Esophagus muscularis mucosa (tissue), 4 donors: ENCODE data around the gene SMIM35.

Experiments
- CTCF ChIP-seq, 3 experiments: fragments of 200-600 bp in 2 of 3; fragments of 450-650 bp in 1 of 3; sonication (generic) in 2 of 3; IDR thresholded peaks; one replicate each; pipeline ENCODE4 v1.5.1; 2017 to 2019; ENCODE audit warnings: antibody characterized with exemption in 3 of 3, mild to moderate bottlenecking in 2 of 3, moderate library complexity in 1 of 3
- EP300 ChIP-seq: sonication (generic); formaldehyde crosslinking; IDR thresholded peaks from one replicate; pipeline ENCODE4 v1.6.1; 2017; ENCODE audit warnings: antibody characterized with exemption
- POLR2A ChIP-seq: fragments of 450-650 bp; IDR thresholded peaks from one replicate; pipeline ENCODE4 v1.6.1; 2017; ENCODE audit warnings: antibody characterized with exemption, moderate library complexity, mild to moderate bottlenecking, low read depth
- POLR2AphosphoS5 ChIP-seq, 2 donors: sonication (generic); formaldehyde crosslinking; IDR thresholded peaks; one replicate each; pipeline ENCODE4 v1.6.1; 2017; ENCODE audit warnings: antibody characterized with exemption in 2 of 2

- TF ChIP-seq CTCF (IDR thresholded peaks at IDR 0.05) (no peak), POLR2A (no peak), POLR2AphosphoS5 (IDR thresholded peaks at IDR 0.05) (no peak), EP300 (no peak)
These were observed 76.7 kb downstream of the SMIM35 start for GRCh38 chr11:118009864-118010737.
